ENCODE data around the gene RTN3.
"Not testable (repeated sequence)": the region's sequence is repeated elsewhere in the genome, so short reads cannot be mapped to it uniquely, and the experiment has no call there.

RTN3 gene

GRCh38 chr11:63683133-63683991, 2.1 kb downstream of the RTN3 start:
- DNase-seq: no peak

DNA sequence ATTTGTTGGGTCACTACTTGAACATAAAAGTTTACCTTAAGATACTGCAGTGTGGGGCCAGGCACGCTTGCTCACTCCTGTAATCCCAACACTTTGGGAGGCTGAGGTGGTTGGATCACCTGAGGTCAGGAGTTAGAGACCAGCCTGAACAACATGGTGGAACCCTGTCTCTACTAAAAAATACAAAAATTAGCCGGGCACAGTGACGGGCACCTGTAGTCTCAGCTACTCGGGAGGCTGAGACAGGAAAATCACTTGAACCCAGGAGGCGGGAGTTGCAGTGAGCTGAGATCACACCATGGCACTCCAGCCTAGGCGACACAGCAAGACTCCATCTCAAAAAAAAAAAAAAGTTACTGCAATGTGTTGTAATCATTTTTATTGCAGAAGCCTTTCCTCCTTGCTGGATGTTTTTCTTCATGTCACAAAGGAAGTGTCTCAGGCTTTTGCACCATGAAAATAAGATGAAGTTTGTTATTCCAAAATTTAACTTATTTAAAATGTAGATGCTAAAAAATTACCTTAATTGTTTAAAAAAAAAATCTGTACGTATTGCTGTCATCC, 3.9 kb downstream of the RTN3 start:
- not testable (repeated sequence) for DNase-seq

DNA sequence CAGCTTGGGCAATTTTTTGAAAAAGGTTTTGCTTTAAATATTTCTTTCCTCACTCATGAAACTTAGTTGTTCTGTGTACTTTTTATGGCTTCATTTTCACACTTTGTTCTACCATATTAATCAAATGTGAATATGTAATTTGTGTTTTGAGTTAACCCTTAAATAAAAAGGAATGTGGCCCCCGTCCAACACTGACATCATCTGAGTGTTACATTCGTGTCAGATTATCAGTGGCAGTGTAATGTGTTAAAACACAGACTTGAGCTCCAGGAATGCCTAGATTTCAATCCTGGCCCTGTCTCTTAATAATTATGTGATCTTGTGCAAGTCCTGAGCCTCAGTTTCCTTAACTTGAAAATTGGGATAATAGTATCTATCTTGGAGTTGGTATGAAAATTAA, 5.6 kb downstream of the RTN3 start:
- no peak for DNase-seq

GRCh38 chr11:63687845-63688244, 6.5 kb downstream of the RTN3 start:
- DNase-seq: no peak

GRCh38 chr11:63694596-63694995, 13.3 kb downstream of the RTN3 start:
- DNase-seq: no peak

DNA sequence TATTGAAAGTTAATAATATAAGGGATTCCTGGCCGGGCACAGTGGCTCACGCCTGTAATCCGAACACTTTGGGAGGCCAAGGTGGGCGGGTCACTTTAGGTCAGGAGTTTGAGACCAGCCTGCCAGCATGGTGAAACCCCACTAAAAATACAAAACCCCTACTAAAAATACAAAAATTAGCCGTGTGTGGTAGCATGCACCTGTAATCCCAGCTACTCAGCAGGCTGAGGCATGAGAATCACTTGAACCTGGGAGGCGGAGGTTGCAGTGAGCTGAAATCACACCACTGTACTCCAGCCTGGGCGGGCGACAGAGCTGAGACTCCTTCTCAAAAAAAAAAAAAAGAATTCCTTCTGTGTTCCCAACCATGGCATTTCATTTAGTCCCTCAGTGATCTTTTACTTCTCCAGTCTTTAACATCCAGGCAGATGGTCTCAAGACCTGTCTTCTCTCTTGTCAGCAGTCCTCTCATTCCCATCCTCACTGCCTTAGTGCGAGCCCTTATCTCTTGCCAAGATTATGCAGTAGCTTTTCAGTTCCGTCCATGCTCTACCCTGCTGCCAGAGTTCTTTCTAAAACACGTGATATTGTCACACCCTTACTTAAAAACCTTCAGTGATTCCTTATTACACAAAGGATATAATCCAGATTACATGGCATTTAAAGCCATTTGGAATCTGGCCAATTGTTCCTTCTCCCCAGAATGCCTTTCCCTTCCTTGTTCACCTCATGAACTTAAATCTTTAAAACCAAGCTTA, 17.9 kb downstream of the RTN3 start:
- DNase-seq: no peak

DNA sequence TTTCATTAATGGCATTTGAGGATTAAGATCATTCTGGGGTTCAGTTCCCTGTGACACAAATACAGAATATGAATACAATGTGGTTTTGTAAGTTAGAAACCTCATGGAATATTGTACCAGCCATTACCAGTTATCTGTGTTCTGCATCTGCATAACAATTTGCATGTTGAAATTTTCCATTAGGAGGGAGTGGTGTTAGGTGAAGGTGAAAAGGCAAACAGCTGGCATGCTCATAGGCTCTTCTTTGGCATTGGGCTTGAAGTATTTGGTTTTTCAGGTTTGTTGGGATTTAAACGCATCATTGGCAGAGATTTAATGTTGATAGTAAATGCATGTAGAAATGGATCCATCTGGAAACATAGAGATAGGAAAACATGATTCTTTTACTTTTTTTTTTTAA, 18.6 kb downstream of the RTN3 start:
- DNase-seq: no peak

DNA sequence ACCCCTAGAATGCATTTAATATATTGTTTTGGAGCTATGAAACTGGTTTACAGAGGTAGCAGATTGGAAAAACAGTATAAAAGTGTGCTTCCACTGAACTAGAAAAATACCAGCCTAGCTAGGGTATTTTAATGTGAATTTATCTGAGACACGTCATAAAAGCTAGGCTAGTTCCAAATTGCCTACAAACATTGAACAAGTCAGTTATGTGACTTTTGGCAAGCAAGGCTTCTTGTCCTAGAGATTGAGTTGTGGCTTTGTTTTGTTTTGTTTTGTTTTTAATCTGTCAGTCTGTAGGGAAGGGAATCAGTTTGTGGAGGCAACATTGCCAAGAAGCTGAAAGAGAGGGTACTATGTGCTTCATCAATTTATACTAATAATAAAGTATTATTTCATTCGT, 24.2 kb downstream of the RTN3 start:
- DNase-seq: no peak

DNA sequence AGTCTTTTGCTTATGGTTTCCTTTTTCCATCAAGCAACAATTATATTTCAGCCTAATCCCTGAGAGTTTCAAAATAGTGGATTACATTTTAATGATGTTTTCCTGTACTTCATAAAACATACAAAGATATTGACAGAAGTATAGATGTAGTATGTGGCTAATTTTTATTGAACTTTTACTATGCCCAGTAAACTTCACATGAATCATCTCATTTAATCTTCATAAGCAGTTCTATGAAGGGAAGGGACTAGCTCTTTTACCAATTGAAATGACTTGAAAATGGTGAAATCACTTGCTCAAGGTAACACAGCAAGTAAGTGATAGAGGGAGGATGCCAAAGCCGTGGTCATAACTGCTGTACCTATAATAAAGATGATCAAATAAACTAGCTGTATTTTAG, 27.5 kb downstream of the RTN3 start:
- no peak for DNase-seq

DNA sequence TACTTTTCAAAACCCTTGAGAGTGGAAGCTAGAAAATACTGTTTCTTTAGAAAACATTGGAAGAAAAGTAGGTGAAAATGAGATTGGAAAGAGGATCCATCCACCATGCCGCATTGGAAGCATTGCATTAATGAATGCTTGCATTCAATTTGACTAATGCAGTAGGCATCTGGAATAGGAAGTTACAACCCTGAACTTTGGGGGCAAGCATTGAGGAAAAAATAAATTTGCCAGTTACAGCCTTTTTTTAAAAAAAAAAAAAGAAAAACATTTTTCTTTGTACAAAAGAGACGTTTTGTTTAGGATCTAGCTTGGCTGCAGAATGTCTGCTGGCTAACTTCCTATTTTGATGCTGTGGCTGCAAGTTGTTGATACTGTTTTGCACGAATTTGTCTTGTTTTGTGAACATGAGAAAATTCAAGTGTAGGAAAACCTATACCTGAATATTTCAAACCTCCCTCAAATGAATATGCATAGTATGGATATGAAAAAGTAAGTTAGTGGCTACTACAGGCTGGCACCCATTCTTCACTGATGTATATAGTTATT, 28.1 kb downstream of the RTN3 start:
- DNase-seq: no peak

DNA sequence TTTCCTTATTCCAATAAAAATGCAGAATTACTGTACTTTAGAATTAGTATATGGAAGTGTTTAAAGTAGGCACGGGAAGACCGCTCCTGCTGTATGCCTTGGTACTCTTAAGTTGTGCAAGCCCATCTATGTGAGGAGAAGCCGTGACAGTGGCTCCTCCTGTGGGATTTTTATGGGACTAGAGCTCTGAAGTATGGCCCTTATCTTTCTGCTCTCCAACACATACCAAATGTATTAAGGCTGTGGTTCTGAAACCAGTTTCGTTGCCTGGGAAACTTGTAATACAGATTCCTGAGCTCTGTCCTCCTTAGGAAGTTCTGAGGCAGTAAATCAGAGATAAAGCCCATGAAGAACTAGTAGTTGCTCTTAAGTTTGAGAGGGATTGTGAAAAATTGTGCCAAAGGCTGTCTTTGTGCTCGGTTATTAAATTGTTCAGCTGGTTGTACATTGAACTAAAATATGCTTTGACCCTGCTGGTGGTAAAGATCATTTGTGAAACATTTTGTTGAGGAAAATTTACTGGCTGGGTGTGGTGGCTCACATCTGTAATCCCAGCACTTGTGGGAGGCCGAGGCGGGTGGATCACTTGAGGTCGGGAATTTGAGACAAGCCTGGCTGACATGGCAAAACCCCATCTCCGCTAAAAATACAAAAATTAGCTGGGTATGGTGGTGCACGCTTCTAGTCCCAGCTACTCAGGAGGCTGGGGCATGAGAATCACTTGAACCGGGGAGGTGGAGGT, 29.3 kb downstream of the RTN3 start:
- no peak for DNase-seq

- DNase-seq: no peak
Measured at GRCh38 chr11:63711838-63712237, 30.5 kb downstream of the RTN3 start.

GRCh38 chr11:63713766-63714165, 32.5 kb downstream of the RTN3 start:
- DNase-seq: no peak

DNA sequence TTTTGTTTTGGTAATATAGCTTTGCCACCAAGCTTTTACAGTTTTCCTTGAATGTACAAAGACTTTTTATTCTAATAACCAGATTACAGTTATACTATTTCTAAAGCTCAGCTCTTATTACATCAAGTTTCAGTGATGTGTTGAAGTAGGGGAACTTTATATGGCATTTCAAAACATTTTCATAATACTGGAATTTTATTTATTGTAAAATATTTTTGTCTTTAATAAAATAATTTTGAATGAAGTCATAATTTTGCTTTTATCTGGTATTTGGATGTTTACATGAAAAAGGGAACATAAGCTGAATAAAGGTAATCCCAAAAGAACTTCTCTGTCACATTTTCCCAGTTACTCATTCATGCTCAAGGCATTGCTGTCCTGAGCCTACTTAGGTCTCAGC, 34.7 kb downstream of the RTN3 start:
- no peak for DNase-seq

GRCh38 chr11:63719001-63719400, 37.7 kb downstream of the RTN3 start:
- no peak for DNase-seq

DNA sequence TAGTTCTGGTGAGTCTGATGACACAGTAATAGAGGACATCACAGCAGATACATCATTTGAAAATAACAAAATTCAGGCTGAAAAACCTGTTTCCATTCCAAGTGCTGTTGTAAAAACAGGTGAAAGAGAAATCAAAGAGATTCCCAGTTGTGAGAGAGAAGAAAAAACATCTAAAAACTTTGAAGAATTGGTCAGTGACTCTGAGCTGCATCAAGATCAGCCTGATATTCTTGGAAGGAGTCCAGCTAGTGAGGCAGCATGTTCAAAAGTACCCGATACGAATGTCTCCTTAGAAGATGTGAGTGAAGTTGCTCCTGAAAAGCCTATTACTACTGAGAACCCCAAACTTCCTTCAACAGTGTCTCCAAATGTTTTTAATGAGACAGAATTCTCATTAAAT, 38.7 kb downstream of the RTN3 start:
- no peak for DNase-seq

DNA sequence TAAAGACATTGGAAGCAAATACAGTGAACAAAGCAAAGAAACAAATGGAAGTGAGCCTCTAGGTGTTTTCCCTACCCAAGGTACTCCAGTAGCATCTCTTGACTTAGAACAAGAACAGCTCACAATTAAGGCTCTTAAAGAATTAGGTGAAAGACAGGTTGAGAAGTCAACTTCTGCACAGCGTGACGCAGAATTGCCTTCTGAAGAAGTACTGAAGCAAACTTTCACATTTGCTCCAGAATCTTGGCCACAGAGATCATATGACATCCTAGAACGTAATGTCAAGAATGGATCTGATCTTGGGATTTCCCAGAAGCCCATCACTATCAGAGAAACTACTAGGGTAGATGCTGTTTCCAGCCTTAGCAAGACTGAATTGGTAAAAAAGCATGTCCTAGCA, 39.3 kb downstream of the RTN3 start:
- DNase-seq: no peak

DNA sequence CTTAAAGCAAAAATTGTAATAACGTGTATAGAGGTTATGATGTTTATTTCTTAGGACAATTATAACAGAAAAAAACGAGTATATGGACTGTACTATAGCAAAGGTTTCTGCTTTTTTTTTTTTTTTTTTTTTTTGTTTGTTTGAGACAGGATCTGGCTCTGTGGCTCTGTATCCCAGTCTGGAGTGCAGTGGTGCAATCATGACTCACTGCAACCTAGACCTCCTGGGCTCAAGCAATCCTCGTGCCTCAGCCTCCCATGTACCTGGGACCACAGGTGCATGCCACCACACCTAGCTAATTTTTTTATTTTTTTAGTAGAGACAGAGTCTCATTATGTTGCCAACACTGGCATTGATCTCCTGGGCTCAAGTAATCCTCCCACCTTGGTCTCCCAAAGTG, 48.0 kb downstream of the RTN3 start:
- no peak for DNase-seq

DNA sequence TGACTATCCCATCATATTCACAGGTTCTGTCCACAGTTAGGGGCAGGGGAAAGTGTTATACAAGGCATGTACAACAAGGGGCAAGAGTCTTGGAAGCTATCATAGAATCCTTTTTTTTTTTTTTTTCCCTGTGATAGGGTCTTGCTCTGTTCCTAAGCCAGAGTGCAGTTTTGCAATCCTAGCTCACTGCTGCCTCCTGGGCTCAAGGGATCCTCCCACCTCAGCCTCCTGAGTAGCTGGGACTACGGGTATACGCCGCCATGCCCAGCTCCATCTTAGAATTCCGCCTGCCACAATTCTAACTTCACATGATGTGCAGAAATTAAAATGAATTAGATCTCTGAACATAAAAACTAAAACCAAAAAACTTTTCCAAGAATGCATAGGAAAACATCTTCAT, 55.6 kb downstream of the RTN3 start:
- DNase-seq: no peak

DNA sequence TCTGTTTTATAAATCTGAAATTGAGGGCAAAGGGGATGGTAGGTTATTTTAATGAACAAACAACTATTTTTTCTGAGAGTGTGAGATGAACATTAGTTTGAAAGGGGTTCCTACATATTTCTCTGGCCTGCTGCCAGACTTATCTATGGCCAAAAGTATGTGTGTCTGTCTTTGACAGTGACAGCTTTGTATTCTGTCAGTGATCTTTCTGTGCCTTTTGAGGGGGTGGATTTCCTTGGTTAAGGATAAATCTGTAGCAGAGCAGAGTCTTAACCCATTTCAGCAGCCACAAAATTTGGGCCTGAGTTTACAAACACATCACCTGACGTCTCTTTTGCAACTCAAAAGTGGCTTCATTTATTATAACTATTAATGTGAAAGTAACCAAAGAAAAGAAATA, 56.4 kb downstream of the RTN3 start:
- no peak for DNase-seq

DNA sequence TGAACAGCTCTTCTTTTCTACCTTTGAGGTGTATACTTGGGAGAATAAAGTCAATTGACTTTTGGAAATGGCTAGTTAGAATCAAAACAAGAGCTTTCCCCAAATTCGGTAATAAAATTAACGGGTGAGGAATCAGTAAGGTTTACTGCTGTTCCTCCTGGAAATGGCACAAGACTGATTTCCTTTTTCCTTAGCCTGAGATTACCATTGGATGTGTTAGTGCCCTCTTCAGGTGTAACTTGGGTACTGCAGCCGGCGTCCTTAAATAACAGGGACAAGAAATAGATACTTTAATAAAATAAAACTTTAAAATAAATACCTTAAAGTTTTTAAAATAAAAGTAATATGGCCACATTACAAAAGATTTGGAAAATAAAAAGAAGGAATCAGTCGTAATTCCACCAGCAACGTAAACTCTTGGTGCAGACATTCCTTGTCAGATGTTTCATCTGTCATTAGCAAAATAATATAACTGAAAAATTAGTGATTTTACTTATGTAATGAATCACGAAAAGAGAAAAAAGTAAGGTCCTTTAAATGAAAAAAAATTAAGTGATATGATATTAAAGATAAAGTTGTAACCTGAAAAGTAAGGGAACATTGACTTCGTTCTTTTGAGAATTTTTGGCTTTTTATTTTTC, 57.5 kb downstream of the RTN3 start:
- DNase-seq: peak; percentile 58
